Stimulated activated CD4-positive, alpha-beta T cell treated with anti-CD3 and anti-CD28 coated beads, Interleukin-4, amount 100 ng/mL, for 24 hours (primary cell): ENCODE results near the gene FAM177A1.
"Not testable (repeated sequence)": the region's sequence is repeated elsewhere in the genome, so short reads cannot be mapped to it uniquely, and the experiment has no call there.

Experiments
- DNase-seq: peaks from one replicate; pipeline ENCODE4 v3.0.0-alpha.2; 2020

FAM177A1 gene

GRCh38 chr14:35065731-35066130 lies 19.7 kb downstream of the FAM177A1 start:
- DNase-seq = not testable (repeated sequence)

GRCh38 chr14:35068238-35069012 lies 22.4 kb downstream of the FAM177A1 start:
- no peak for DNase-seq

GRCh38 chr14:35072226-35072625 lies 26.2 kb downstream of the FAM177A1 start:
- DNase-seq = no peak

GRCh38 chr14:35073486-35073885 lies 27.4 kb downstream of the FAM177A1 start:
- no peak for DNase-seq

GRCh38 chr14:35078082-35078481 lies 32.0 kb downstream of the FAM177A1 start:
- DNase-seq = no peak

- DNase-seq = no peak
Observed at GRCh38 chr14:35079742-35080141, 33.7 kb downstream of the FAM177A1 start.

GRCh38 chr14:35083530-35084150 lies 37.6 kb downstream of the FAM177A1 start:
- no peak for DNase-seq

- DNase-seq = no peak
Observed at GRCh38 chr14:35085441-35085840, 39.4 kb downstream of the FAM177A1 start.

- DNase-seq = no peak
Observed at GRCh38 chr14:35088514-35088913, 42.4 kb downstream of the FAM177A1 start.

- DNase-seq = not testable (repeated sequence)
Observed at GRCh38 chr14:35094645-35095044, 48.6 kb downstream of the FAM177A1 start.

GRCh38 chr14:35107866-35108265 lies 61.8 kb downstream of the FAM177A1 start:
- DNase-seq = no peak

GRCh38 chr14:35112641-35113040 lies 66.6 kb downstream of the FAM177A1 start:
- DNase-seq = no peak

GRCh38 chr14:35113308-35113950 lies 67.4 kb downstream of the FAM177A1 start:
- DNase-seq = no peak

GRCh38 chr14:35114036-35114435 lies 68.0 kb downstream of the FAM177A1 start:
- no peak for DNase-seq

GRCh38 chr14:35116242-35116641 lies 70.2 kb downstream of the FAM177A1 start:
- DNase-seq = no peak

- no peak for DNase-seq
Observed at GRCh38 chr14:35117112-35117511, 71.0 kb downstream of the FAM177A1 start.

GRCh38 chr14:35121026-35121886 lies 75.2 kb downstream of the FAM177A1 start:
- peak; percentile 9 for DNase-seq

- peak; percentile 91 for DNase-seq
Observed at GRCh38 chr14:35121887-35122695, 76.0 kb downstream of the FAM177A1 start, which contains the start of the genes PPP2R3C and PRORP. Gene PPP2R3C, minus strand, starts transcription at chr14:35121990. Its CDS starts 31 bp downstream, at chr14:35121959. Gene PRORP, plus strand, starts transcription at chr14:35122552. Its CDS starts 694 bp downstream, at chr14:35123246.

- no peak for DNase-seq
Observed at GRCh38 chr14:35122696-35123387, 76.8 kb downstream of the FAM177A1 start.

- no peak for DNase-seq
Observed at GRCh38 chr14:35123388-35123703, 77.3 kb downstream of the FAM177A1 start.

- no peak for DNase-seq
Observed at GRCh38 chr14:35124127-35124526, 78.1 kb downstream of the FAM177A1 start.
